ENCODE results near the gene SRPK2.
A peak's percentile ranks its signal among the peaks of the same experiment; 100 is the strongest.
"Not testable (repeated sequence)": the region's sequence is repeated elsewhere in the genome, so short reads cannot be mapped to it uniquely, and the experiment has no call there.

Gene SRPK2

GRCh38 chr7:105336009-105336408, 52.7 kb downstream of the SRPK2 start:
- 0 out of 2 replicates have a peak, but pooled peaks cover 2% of the 10 kb centered on the region for H3K79me2 ChIP-seq (ENCODE audit: insufficient read depth, low read length)
- no peak overlapping the region for H2AFZ ChIP-seq (ENCODE audit: low read length)
- TF ChIP-seq, protein P1, sequence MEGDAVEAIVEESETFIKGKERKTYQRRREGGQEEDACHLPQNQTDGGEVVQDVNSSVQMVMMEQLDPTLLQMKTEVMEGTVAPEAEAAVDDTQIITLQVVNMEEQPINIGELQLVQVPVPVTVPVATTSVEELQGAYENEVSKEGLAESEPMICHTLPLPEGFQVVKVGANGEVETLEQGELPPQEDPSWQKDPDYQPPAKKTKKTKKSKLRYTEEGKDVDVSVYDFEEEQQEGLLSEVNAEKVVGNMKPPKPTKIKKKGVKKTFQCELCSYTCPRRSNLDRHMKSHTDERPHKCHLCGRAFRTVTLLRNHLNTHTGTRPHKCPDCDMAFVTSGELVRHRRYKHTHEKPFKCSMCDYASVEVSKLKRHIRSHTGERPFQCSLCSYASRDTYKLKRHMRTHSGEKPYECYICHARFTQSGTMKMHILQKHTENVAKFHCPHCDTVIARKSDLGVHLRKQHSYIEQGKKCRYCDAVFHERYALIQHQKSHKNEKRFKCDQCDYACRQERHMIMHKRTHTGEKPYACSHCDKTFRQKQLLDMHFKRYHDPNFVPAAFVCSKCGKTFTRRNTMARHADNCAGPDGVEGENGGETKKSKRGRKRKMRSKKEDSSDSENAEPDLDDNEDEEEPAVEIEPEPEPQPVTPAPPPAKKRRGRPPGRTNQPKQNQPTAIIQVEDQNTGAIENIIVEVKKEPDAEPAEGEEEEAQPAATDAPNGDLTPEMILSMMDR (IDR thresholded peaks at IDR 0.05; ENCODE audit: low read length) = peak; percentile 51
- no peak for TF ChIP-seq EZH2 (IDR thresholded peaks at IDR 0.05; ENCODE audit: borderline replicate concordance, low read length)
- no peak overlapping the region for H3K9ac ChIP-seq (ENCODE audit: low read length)
- H3K4me1 ChIP-seq (ENCODE audit: insufficient read depth, low read length, severe bottlenecking) = no peaks in the 10 kb centered on the region
- no peak overlapping the region for H3K4me2 ChIP-seq (ENCODE audit: low read length)
- H3K27me3 ChIP-seq (ENCODE audit: insufficient read depth, low read length) = no peaks in the 10 kb centered on the region
- no peaks in the 10 kb centered on the region for H3K9me3 ChIP-seq (ENCODE audit: low read length)
- H3K4me3 ChIP-seq (ENCODE audit: low read depth, low read length, poor library complexity, severe bottlenecking) = no peak overlapping the region
- no peak overlapping the region for H3K27ac ChIP-seq (ENCODE audit: low read depth, low read length, poor library complexity, severe bottlenecking)
- no peaks in the 10 kb centered on the region for H4K20me1 ChIP-seq (ENCODE audit: insufficient read depth, low read length)
- H3K9me2 ChIP-seq (ENCODE audit: low read depth, low read length) = no peaks in the 10 kb centered on the region
- 0 out of 2 replicates have a peak, but pooled peaks cover 4% of the 10 kb centered on the region for H3F3A ChIP-seq (ENCODE audit: insufficient read depth, low read length)
- no peaks in the 10 kb centered on the region for H3K36me3 ChIP-seq (ENCODE audit: insufficient read depth, low read length)

DNA sequence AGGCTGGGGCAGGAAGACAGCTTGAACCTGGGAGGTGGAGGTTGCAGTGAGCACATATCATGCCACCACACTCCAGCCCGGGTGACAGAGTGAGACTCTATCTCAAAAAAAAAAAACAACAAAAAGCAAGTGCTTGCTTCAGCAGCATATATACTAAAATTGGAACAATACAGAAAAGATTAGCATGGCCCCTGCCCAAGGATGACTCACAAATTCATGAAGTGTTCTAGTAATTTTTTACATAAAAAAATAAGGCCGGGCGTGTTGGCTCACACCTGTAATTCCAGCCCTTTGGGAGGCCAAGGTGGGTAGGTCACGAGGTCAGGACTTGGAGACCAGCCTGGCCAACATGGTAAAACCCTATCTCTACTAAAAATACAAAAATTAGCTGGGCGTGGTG, 56.1 kb downstream of the SRPK2 start:
- not testable (repeated sequence) for H3K36me3 ChIP-seq (ENCODE audit: insufficient read depth, low read length); H3K27me3 ChIP-seq (ENCODE audit: insufficient read depth, low read length); H3K4me3 ChIP-seq (ENCODE audit: low read depth, low read length, poor library complexity, severe bottlenecking); H4K20me1 ChIP-seq (ENCODE audit: insufficient read depth, low read length); H3F3A ChIP-seq (ENCODE audit: insufficient read depth, low read length); H3K79me2 ChIP-seq (ENCODE audit: insufficient read depth, low read length); H3K9me3 ChIP-seq (ENCODE audit: low read length); H3K4me1 ChIP-seq (ENCODE audit: insufficient read depth, low read length, severe bottlenecking); H3K27ac ChIP-seq (ENCODE audit: low read depth, low read length, poor library complexity, severe bottlenecking); H3K9ac ChIP-seq (ENCODE audit: low read length); H2AFZ ChIP-seq (ENCODE audit: low read length); H3K4me2 ChIP-seq (ENCODE audit: low read length); H3K9me2 ChIP-seq (ENCODE audit: low read depth, low read length)

- Histone ChIP-seq H3K9ac (ENCODE audit: low read length) (no peak overlapping the region), H3K36me3 (ENCODE audit: insufficient read depth, low read length) (no peaks in the 10 kb centered on the region), H3K4me3 (ENCODE audit: low read depth, low read length, poor library complexity, severe bottlenecking) (no peak overlapping the region), H3K79me2 (ENCODE audit: insufficient read depth, low read length) (0 out of 2 replicates have a peak, but pooled peaks cover 2% of the 10 kb centered on the region), H3K9me2 (ENCODE audit: low read depth, low read length) (no peaks in the 10 kb centered on the region), H4K20me1 (ENCODE audit: insufficient read depth, low read length) (no peaks in the 10 kb centered on the region), H2AFZ (ENCODE audit: low read length) (no peak overlapping the region), H3K27me3 (ENCODE audit: insufficient read depth, low read length) (no peaks in the 10 kb centered on the region), H3K9me3 (ENCODE audit: low read length) (no peaks in the 10 kb centered on the region), H3K4me1 (ENCODE audit: insufficient read depth, low read length, severe bottlenecking) (no peaks in the 10 kb centered on the region), H3F3A (ENCODE audit: insufficient read depth, low read length) (no peaks in the 10 kb centered on the region), H3K27ac (ENCODE audit: low read depth, low read length, poor library complexity, severe bottlenecking) (no peak overlapping the region), H3K4me2 (ENCODE audit: low read length) (no peak overlapping the region)
- no peak for TF ChIP-seq EZH2 (IDR thresholded peaks at IDR 0.05; ENCODE audit: borderline replicate concordance, low read length)
- TF ChIP-seq, protein P1 (IDR thresholded peaks at IDR 0.05; ENCODE audit: low read length) = no peak
These were observed 58.2 kb downstream of the SRPK2 start for GRCh38 chr7:105330526-105330925.

DNA sequence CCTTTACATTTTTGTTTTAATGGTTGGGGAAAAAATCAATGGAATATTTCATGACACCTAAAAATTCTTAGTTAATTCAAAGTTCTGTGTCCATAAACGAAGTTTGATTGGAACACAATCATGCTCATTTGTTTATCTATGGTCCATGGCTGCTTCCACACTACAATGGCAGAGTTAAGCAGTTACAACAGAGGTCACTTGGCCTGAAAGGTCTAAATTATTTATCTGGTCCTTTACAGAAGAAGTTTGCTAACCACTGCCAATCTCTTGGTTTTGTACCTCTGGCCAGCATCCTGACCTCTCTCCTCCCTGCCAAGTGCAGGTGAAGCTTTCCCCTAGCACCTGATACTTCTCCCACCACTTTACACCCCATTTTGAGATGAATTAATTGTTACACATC, 61.5 kb downstream of the SRPK2 start:
- no peak overlapping the region for H3K4me2 ChIP-seq (ENCODE audit: low read length)

More for the DNA sequence above, 61.5 kb downstream of the SRPK2 start:
- no peaks in the 10 kb centered on the region for H3K9me2 ChIP-seq (ENCODE audit: low read depth, low read length)
- no peaks in the 10 kb centered on the region for H3K4me1 ChIP-seq (ENCODE audit: insufficient read depth, low read length, severe bottlenecking)
- H3K9ac ChIP-seq (ENCODE audit: low read length) = no peak overlapping the region
- H3K79me2 ChIP-seq (ENCODE audit: insufficient read depth, low read length) = 0 out of 2 replicates have a peak, but pooled peaks cover 2% of the 10 kb centered on the region
- H3K4me3 ChIP-seq (ENCODE audit: low read depth, low read length, poor library complexity, severe bottlenecking) = no peak overlapping the region
- H3F3A ChIP-seq (ENCODE audit: insufficient read depth, low read length) = no peaks in the 10 kb centered on the region
- no peak overlapping the region for H2AFZ ChIP-seq (ENCODE audit: low read length)
- TF ChIP-seq, protein P1 (IDR thresholded peaks at IDR 0.05; ENCODE audit: low read length) = no peak
- no peak for TF ChIP-seq EZH2 (IDR thresholded peaks at IDR 0.05; ENCODE audit: borderline replicate concordance, low read length)
- H3K27me3 ChIP-seq (ENCODE audit: insufficient read depth, low read length) = no peaks in the 10 kb centered on the region
- no peaks in the 10 kb centered on the region for H3K9me3 ChIP-seq (ENCODE audit: low read length)
- no peaks in the 10 kb centered on the region; the same call in 1 of the 2 replicates for H3K36me3 ChIP-seq (ENCODE audit: insufficient read depth, low read length)
- no peaks in the 10 kb centered on the region for H4K20me1 ChIP-seq (ENCODE audit: insufficient read depth, low read length)
- no peak overlapping the region for H3K27ac ChIP-seq (ENCODE audit: low read depth, low read length, poor library complexity, severe bottlenecking)

Measured in OCI-LY1 (cell line).